C4-2B (cell line): Measurements from ENCODE around the gene CORO2B.

Experiments
- H3K27ac ChIP-seq: fragments of 450-650 bp; 2 replicates; pipeline ENCODE4 v1.5.1; 2017
- ZFX ChIP-seq: fragments of 450-650 bp; IDR thresholded peaks from 2 replicates; pipeline ENCODE4 v1.6.1; 2017
- TF ChIP-seq, protein P1 (sequence below): fragments of 450-650 bp; conservative IDR thresholded peaks from 2 replicates; pipeline ENCODE4 v1.5.1; 2017; ENCODE audit warnings: mild to moderate bottlenecking

The CORO2B gene

DNA sequence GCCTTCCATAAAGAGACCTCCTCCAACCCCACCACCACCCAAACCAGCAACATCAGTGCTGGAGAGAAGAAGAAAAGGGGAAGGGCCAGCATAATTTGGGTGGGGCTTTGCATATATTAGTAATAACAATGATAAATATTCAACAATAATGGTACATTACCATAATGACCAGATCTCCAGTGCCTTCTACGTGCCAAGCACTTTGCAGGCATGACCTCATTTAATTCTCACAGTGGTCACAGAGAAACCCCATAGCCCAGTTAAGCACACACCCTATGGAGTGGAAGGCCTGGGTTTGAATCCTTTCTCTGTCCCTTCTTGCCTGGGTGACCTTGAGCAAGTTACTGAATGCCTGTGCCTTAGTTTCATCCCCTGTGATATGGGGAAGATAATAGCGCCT, 49.2 kb downstream of the CORO2B start:
- H3K27ac ChIP-seq: no peak overlapping the region
- TF ChIP-seq, protein P1, sequence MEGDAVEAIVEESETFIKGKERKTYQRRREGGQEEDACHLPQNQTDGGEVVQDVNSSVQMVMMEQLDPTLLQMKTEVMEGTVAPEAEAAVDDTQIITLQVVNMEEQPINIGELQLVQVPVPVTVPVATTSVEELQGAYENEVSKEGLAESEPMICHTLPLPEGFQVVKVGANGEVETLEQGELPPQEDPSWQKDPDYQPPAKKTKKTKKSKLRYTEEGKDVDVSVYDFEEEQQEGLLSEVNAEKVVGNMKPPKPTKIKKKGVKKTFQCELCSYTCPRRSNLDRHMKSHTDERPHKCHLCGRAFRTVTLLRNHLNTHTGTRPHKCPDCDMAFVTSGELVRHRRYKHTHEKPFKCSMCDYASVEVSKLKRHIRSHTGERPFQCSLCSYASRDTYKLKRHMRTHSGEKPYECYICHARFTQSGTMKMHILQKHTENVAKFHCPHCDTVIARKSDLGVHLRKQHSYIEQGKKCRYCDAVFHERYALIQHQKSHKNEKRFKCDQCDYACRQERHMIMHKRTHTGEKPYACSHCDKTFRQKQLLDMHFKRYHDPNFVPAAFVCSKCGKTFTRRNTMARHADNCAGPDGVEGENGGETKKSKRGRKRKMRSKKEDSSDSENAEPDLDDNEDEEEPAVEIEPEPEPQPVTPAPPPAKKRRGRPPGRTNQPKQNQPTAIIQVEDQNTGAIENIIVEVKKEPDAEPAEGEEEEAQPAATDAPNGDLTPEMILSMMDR: no peak
- no peak for TF ChIP-seq ZFX

DNA sequence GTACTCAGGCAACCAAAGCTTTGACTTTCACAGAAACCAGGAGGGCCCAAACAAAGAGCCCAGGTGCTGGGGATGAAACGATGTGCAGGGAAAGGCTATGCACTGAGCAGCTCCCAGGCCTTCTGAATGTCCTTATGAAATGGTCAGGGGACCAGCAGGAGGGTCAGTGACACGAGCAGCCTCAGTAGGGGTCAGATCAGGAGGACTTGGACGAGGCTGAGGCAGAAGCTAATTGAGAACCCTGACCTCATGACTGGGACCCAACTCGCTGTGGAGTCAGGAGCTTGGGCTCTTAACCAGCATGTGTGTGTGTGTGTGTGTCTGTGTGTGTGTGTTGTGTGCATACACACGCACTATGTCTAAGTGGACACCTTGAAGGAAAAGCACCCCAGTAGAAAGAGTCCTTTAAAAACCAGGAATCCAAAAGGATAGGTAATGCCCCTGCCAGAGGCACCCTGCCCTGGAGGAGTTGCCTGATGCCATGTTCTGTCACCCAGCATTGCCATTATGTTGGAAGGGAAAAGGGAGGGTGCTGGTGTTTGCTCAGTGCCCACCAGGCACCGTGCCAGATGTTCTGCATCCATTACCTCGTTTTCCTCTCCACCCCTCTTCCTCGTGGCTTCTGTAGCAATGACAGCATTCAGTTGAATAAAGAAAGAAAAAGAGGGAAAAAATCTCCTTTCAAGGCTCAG, 50.9 kb downstream of the CORO2B start:
- TF ChIP-seq ZFX: no peak
- TF ChIP-seq, protein P1: no peak
- no peak overlapping the region for H3K27ac ChIP-seq

DNA sequence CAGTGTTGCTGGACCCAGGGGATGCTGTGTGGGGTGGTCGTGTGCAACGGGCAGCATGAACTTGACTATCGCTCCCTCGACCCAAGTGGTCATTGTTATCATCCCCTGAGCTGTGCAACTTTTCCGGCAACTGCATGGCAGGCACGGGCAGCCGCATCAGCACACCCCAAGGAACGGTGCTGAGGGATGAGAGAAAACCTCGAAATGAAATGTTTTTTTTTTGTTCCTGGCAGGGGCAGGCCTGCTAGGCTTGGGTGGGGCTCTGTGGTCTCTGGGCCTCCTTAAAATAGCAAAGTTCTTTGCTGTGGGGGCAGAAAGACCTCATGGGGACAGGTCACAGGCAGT, 51.4 kb downstream of the CORO2B start:
- no peak overlapping the region for H3K27ac ChIP-seq
- TF ChIP-seq, protein P1: no peak

DNA sequence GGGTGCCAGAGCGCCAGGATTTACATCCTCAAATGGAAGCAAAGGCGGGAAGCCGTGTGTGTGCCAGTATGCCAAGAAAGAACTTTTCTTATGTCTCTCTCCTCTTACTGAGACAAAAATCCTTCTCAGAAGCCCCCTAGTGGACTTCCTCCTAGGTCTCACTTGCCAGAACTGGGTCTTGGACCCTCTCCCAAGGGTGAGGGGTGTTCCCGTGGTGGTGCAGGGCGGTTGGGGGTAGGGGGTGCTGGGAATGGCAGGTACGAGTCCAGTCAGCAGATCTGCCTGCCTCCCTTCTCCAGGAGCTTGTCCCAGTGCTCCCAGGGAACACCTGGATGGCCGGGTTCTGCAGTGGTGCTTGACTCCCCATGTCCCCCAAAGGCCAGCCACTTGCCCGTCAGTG, 52.0 kb downstream of the CORO2B start:
- no peak overlapping the region for H3K27ac ChIP-seq
- TF ChIP-seq ZFX: no peak
- TF ChIP-seq, protein P1: no peak

DNA sequence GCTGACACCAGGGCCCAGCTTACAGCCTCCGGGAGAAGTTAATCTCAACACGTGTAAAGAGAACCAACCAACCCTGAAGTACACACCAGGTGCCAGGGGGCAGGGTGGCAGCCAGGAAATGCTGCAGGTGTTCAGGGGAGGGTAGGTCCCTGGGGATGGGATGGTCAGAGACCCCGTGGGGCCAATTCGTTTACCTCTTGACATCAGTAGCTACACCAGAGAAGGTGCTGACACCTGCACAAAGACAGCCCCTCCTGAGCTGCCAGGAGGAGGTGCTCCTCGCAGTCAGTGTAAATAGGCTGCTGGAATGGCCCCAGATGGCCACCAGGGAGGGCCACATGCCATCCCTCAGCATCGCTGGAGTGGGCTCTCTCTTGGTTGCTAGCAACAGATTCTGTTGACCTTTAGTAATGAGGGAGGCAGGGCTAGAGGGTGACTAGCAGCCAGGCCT, 52.8 kb downstream of the CORO2B start:
- no peak overlapping the region for H3K27ac ChIP-seq
- TF ChIP-seq, protein P1: no peak
- no peak for TF ChIP-seq ZFX

DNA sequence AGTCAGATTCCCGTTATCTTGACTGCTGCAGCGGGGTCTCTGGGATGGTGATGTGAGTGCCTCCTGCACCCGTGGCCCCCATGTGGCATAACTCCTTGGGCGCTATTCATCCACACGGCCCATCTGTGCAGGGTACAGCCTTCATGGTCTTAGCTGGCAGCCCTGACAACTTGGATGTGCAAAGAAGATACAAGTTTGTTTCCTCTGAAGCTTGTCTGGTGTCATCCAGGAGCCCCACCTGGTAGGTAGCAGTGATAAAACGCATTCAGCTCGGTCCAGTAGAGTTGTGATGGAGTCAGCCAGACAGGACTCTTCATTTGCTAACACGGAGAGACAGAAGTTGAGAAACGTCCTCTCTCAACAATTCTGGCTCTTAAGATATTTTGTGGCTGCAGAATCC, 53.3 kb downstream of the CORO2B start:
- TF ChIP-seq, protein P1: no peak
- TF ChIP-seq ZFX: no peak

DNA sequence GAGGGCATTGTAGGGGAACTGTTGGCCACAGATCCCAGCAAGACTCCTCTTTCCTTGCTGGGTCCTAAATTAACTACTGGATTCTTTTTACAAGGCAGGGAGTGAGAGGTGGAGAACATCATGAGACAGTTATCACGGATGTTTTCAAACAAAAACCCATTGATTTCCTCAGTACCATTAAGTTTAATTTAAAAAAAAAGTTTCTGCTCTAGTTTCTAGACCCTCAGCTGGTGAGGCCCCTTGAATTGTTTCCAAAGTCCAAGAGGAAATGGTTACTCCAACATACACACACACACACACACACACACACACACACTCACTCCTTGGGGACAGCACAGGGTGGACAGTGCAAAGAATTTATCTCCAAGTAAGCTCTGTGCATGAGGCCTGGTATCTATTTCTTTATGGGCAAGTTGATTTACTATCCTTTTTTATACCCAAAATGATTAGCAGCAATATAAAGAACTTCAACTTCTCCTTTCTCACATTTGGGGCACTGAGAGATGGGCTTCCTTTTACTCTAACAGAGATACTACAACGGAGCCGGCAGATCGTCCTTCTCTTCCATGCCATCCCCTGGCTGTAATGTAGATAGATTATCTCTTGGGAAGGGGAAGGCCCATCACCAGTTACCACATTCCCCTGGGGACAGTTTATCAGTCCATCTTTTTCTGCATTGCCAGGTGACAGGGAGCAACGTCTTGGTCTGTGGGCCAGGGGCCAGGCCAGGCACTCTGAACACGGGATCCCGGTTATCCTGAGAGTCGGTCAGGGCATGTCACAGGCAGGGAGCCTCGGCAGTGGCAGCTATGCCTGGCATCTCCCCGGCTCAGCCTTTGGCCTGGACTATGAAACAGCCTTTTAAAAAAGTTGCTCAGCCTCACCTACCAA, 54.7 kb downstream of the CORO2B start:
- no peak overlapping the region for H3K27ac ChIP-seq
- TF ChIP-seq, protein P1: no peak
- TF ChIP-seq ZFX: no peak

More for the DNA sequence above, 53.3 kb downstream of the CORO2B start:
- H3K27ac ChIP-seq: no peak overlapping the region
